Measurements from ENCODE around the gene ADGRG1.

The ADGRG1 gene

DNA sequence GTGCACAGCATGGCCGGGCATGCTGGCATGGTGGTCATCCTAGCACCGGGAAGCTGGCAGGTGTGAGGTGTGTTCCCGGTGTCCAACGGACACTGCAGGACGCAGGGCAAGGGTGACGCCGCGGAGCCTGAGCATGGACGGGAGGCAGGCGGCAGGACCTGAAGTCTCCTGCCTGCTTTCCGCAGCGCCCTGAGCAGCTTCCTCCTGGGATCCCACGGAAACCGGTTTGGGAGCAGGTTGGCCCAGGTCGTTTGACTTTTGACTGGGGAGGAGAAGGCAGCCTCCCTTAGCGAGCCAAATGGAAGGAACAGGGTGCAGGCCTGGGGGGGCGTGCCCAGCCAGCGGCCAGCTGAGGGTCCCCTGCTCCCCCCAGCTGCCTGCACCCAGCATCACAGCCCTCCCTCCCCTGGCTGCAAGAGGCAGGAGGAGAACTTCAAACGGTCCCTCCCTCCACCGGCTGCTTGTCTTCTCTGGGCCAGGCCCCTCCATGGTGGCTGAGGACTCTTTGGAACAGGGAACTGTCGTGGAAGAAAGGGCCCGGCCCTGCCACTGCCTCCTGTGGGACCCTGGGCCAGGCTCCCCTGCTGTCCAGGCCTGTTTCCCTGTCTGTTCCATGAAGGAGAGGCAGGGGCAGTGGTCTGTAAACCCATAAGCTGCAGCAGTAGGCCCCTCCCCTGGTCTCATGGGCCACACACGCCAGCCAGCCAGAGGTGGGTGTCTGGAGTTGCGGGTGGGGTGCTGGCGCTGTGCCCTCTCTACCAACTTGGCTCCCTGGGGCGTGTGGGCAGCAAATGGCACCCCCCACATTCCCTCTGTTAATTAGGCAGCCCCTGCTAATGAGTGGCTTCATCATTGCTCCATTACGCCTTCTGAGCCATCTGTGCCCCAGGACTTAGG is 7.8 kb upstream of the ADGRG1 start:
- TF ChIP-seq CTCF (IDR thresholded peaks at IDR 0.05; ENCODE audit: control insufficient read depth, extremely low read depth, insufficient read depth) = no peak
- peak; percentile 83 for DNase-seq (ENCODE audit: low read depth)
- peak overlapping the region; percentile 75 for H3K4me3 ChIP-seq (ENCODE audit: low read depth, low read length)

DNA sequence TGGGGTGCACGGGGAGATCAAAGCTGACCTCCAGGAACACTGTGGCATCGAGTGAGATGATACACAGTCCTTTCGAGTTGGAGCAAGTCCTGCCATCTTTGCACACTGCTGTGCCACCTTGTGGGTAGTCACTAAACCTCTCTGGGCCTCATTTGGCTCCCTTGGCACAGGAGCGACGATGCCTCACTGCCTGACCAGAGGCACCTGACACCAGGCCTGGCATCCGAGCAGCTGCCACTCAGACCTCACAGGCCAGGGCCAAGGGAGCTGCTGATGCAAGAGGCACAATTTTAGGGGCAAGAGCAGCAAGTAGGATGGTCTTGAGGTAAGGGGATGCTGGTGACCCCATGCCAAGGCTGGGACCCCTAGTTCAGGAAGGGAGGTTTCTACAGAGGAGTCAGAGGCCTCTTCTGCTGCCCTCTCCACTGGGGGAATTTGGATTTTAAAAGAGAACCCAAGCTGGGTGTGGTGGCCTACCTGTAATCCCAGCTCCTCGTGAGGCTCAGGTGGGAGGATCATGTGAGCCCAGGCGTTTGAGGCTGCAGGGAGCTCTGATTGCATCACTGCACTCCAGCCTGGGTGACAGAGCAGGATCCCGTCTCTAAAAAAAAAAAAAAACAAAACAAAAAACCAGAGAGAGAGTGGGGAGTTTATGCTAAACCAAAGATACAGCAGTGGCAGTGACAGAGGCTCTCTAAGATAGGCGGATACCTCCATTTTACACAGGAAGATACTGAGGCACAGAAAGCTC is 6.7 kb upstream of the ADGRG1 start:
- no peak for DNase-seq (ENCODE audit: low read depth)
- no peak for TF ChIP-seq CTCF (IDR thresholded peaks at IDR 0.05; ENCODE audit: control insufficient read depth, extremely low read depth, insufficient read depth)
- H3K4me3 ChIP-seq (ENCODE audit: low read depth, low read length) = peak overlapping the region; percentile 75; the same call in 1 of the 2 replicates

DNA sequence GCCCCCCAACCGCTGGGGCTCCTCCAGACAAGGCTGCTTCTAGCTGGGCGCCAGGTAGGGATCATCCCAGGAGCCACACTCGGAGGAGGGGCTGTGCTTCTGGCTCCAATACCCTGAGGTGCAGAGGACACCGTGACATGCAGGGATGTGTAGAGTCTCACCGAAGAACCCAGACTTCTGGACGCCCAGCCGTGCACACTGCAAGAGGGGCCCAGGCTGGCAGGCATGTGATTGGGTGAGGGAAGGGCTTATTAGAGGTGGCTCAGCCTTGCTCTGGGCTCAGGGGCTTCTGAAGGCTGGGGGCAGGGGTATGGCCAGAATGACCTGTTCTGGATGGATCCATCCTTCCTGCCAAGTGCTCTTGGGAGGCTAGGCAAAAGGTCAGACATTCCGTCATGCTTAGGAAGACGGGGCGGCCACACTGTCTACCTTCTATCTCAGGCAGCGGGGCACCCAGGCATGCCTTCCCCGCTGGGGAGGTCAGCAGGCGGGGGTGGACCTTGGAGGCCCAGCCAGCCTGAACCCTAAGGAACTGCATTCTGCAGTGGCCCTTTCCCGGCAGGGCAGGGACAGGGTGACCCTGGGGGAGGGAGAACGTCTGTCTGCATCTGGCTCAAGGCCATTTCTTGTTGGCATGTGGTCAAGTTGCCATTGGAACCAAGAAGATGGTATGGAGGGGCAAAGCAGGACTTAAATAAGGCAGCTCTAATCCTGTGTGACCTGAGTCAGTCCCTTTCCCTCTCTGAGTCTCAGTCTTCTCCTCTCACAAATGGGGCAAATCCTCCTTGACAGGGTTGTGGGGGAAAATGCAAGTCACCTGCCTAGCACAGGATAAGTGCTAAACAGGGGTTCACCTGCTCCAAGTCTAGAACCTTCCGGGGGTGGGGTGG is 5.8 kb upstream of the ADGRG1 start:
- no peak for TF ChIP-seq CTCF (IDR thresholded peaks at IDR 0.05; ENCODE audit: control insufficient read depth, extremely low read depth, insufficient read depth)
- no peak for DNase-seq (ENCODE audit: low read depth)
- no peak overlapping the region for H3K4me3 ChIP-seq (ENCODE audit: low read depth, low read length)

GRCh38 chr16:57623251-57624043 is 5.0 kb upstream of the ADGRG1 start:
- TF ChIP-seq CTCF (IDR thresholded peaks at IDR 0.05; ENCODE audit: control insufficient read depth, extremely low read depth, insufficient read depth) = no peak
- no peak overlapping the region for H3K4me3 ChIP-seq (ENCODE audit: low read depth, low read length)
- no peak for DNase-seq (ENCODE audit: low read depth)

DNA sequence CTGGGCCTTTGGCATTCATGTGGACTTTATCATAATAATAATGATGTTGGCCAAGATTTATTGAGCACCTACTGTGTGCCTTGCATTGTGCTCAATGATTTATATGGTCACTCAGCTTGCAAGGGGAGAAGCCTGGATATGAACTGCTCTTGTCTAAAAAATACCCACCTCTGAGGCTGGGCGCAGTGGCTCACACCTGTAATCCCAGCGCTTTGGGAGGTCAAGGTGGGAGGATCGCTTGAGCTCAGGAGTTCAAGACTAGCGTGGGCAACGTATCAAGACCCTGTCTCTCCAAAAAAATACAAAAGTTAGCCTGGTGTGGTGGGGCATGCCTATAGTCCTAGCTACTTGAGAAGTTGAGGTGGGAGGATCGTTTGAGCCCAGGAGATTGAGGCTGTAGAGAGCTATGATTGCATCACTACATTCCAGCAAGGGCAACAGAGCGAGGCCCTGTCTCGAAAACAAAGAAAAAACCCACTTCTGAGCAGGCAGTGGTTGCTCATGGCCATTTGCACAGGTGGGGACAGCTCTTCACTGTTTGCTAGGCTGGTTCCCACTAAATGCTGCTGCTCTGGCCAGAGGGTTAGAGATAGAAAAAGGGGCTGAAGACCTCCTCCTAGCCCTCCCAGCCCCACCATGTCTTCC is 4.3 kb upstream of the ADGRG1 start:
- no peak overlapping the region for H3K4me3 ChIP-seq (ENCODE audit: low read depth, low read length)
- DNase-seq (ENCODE audit: low read depth) = no peak
- TF ChIP-seq CTCF (IDR thresholded peaks at IDR 0.05; ENCODE audit: control insufficient read depth, extremely low read depth, insufficient read depth) = no peak

Measured in LNCaP clone FGC (cell line).